Transverse colon (tissue), 4 donors: ENCODE measurements around the gene NUDC. TPM values are rescaled to one million over a fixed set of nuclear protein-coding genes. Genes with fewer than 3 reads are reported as not detected.
A peak's percentile ranks its signal among the peaks of the same experiment; 100 is the strongest.

ENCODE experiments used
- DNase-seq: peaks from one replicate; pipeline ENCODE4 v3.0.0-alpha.2; 2019
- H3K27ac ChIP-seq, 4 donors: fragments of 200-600 bp; sonication (generic); 2 replicates each; pipeline ENCODE4 v1.5.1; 2016 to 2018; ENCODE audit warnings: inconsistent platforms in 4 of 4
- H3K27me3 ChIP-seq: fragments of 200-600 bp; sonication (generic); 2 replicates; pipeline ENCODE4 v1.5.1; 2017; ENCODE audit warnings: inconsistent platforms
- H3K36me3 ChIP-seq, 4 donors: fragments of 200-600 bp; sonication (generic); 2 replicates each; pipeline ENCODE4 v1.5.1; 2017 to 2019; ENCODE audit warnings: inconsistent platforms in 4 of 4
- H3K4me1 ChIP-seq, 4 donors: fragments of 200-600 bp; sonication (generic); 2 replicates each; pipeline ENCODE4 v1.5.1; 2017 to 2020; ENCODE audit warnings: inconsistent platforms in 4 of 4
- H3K4me3 ChIP-seq, 4 donors: fragments of 200-600 bp; sonication (generic); 1 replicate in 1 of 4; 2 replicates in 3 of 4; pipeline versions ENCODE4 v1.5.1 to v1.6.1; 2017 to 2019; ENCODE audit warnings: inconsistent platforms in 4 of 4
- H3K9me3 ChIP-seq, 2 donors: fragments of 200-600 bp; sonication (generic); 2 replicates each; pipeline ENCODE4 v1.5.1; 2017 to 2019; ENCODE audit warnings: inconsistent platforms in 2 of 2
- CTCF ChIP-seq, 5 experiments: fragments of 200-600 bp in 3 of 5; fragments of 450-650 bp in 2 of 5; sonication (generic) in 3 of 5; IDR thresholded peaks; 1 replicate in 2 of 5; 2 replicates in 3 of 5; pipeline ENCODE4 v1.5.1; 2016 to 2017; ENCODE audit warnings: antibody characterized with exemption in 5 of 5, inconsistent platforms in 3 of 5, mild to moderate bottlenecking in 2 of 5, moderate library complexity in 1 of 5
- EP300 ChIP-seq: sonication (generic); formaldehyde crosslinking; IDR thresholded peaks from one replicate; pipeline ENCODE4 v1.6.1; 2017; ENCODE audit warnings: antibody characterized with exemption, low read depth
- POLR2A ChIP-seq: fragments of 450-650 bp; IDR thresholded peaks from one replicate; pipeline ENCODE4 v1.6.1; 2016; ENCODE audit warnings: antibody characterized with exemption, mild to moderate bottlenecking, moderate library complexity
- POLR2AphosphoS5 ChIP-seq, 3 donors: sonication (generic); formaldehyde crosslinking; IDR thresholded peaks; one replicate each; pipeline ENCODE4 v1.6.1; 2016; ENCODE audit warnings: antibody characterized with exemption in 3 of 3
- WGBS, 2 donors: methylation state at CpG; one replicate each; pipeline ENCODE4 v1.1.5; 2018; ENCODE audit warnings: low coverage in 1 of 2; 5-methylcytosine and 5-hydroxymethylcytosine counted together
- in situ Hi-C, 4 donors: fragments of 200-750 bp; cut with MboI; loops; one replicate each; pipeline versions ENCODE4 v1.15.0 to v1.15.1; 2017; ENCODE audit warnings: low sequenced_read_pairs in 3 of 4, low pct_ligation_motif_present in 1 of 4, low pct_unique_long_range_greater_than_20kb in 1 of 4
- intact Hi-C: fragments of 100-400 bp; cut with DNase I; formaldehyde crosslinking; loops from one replicate; pipeline ENCODE4 v1.15.1; 2023; ENCODE audit warnings: low total_unique reads
- total RNA-seq, 4 donors: library from RNA; depleted of rRNA; stranded (reverse); fragments of >200 nt; gene quantifications; one replicate each; pipeline ENCODE4 v1.1.0, GENCODE V29; 2016

Gene NUDC
- total RNA-seq, 4 donors from 2014 or later: 10.8 to 39.9 (median 27.6) TPM

- DNase-seq: no peak
- no peak for TF ChIP-seq CTCF (IDR thresholded peaks at IDR 0.05)
- no peak for TF ChIP-seq POLR2A
- TF ChIP-seq POLR2AphosphoS5 (IDR thresholded peaks at IDR 0.05): no peak
- TF ChIP-seq EP300: no peak
- Histone ChIP-seq H3K9me3 (no peaks in the 10 kb centered on the region), H3K4me1 (peaks cover 0 to 27% (median 24%) of the 10 kb centered on the region in 4 donors), H3K27me3 (no peaks in the 10 kb centered on the region), H3K27ac (peak overlapping the region; percentile 78 to 90 (median 82)), H3K36me3 (no peaks in the 10 kb centered on the region), H3K4me3 (no peak overlapping the region)
- in situ Hi-C loops (no loop called here), intact Hi-C loops (no loop called here)
- WGBS, 2 donors: 40 to 47% methylated on average over 1 to 5 of the region's 5 CpGs
These were observed 6.2 kb upstream of the NUDC start for GRCh38 chr1:26915204-26915842.

GRCh38 chr1:26921126-26921539 is 410 bp upstream of the NUDC start:
- no peaks in the 10 kb centered on the region for H3K9me3 ChIP-seq
- peak overlapping the region; percentile 85 to 94 (median 92) for H3K27ac ChIP-seq
- 0 to 18% methylated on average over 1 to 7 of the region's 7 CpGs for WGBS, 2 donors
- in situ Hi-C loops (no loop called here), intact Hi-C loops (no loop called here)
- no peaks in the 10 kb centered on the region for H3K27me3 ChIP-seq
- peaks cover 8 to 23% (median 20%) of the 10 kb centered on the region in 4 donors for H3K4me1 ChIP-seq
- DNase-seq: no peak
- TF ChIP-seq POLR2A: no peak
- no peak for TF ChIP-seq CTCF (IDR thresholded peaks at IDR 0.05)
- TF ChIP-seq POLR2AphosphoS5 (IDR thresholded peaks at IDR 0.05): no peak
- no peak for TF ChIP-seq EP300
- H3K36me3 ChIP-seq: peaks cover 0 to 13% (median 8%) of the 10 kb centered on the region in 4 donors
- peak overlapping the region in 3 of 4 donors; percentile 74 to 98 (median 77) for H3K4me3 ChIP-seq

GRCh38 chr1:26922431-26922729 is 837 bp downstream of the NUDC start:
- Histone ChIP-seq H3K4me3 (peak overlapping the region; percentile 74 to 98 (median 78)), H3K27me3 (no peaks in the 10 kb centered on the region), H3K9me3 (no peaks in the 10 kb centered on the region), H3K36me3 (peaks cover 0 to 24% (median 8%) of the 10 kb centered on the region in 4 donors), H3K4me1 (peaks cover 8 to 23% (median 20%) of the 10 kb centered on the region in 4 donors), H3K27ac (peak overlapping the region in 3 of 4 donors; percentile 85 to 94 (median 93))
- WGBS, 2 donors: 13 to 18% methylated on average over 3 to 6 of the region's 6 CpGs
- in situ Hi-C loops: no loop called here
- TF ChIP-seq CTCF (IDR thresholded peaks at IDR 0.05) (no peak), EP300 (no peak), POLR2AphosphoS5 (IDR thresholded peaks at IDR 0.05) (no peak), POLR2A (no peak)
- DNase-seq: no peak
- intact Hi-C loops: no loop called here

- H3K27me3 ChIP-seq: no peaks in the 10 kb centered on the region
- in situ Hi-C loops: no loop called here
- H3K4me3 ChIP-seq: peak overlapping the region in 1 of 4 donors; percentile 77
- intact Hi-C loops: no loop called here
- no peak for DNase-seq
- peaks cover 8 to 23% (median 20%) of the 10 kb centered on the region in 4 donors for H3K4me1 ChIP-seq
- H3K27ac ChIP-seq: no peak overlapping the region
- no peak for TF ChIP-seq POLR2A
- no peak for TF ChIP-seq POLR2AphosphoS5 (IDR thresholded peaks at IDR 0.05)
- TF ChIP-seq EP300: no peak
- no peak for TF ChIP-seq CTCF (IDR thresholded peaks at IDR 0.05)
- H3K9me3 ChIP-seq: no peaks in the 10 kb centered on the region
- peaks cover 0 to 29% (median 9%) of the 10 kb centered on the region in 4 donors for H3K36me3 ChIP-seq
- 88 to 100% methylated on average over 2 to 3 of the region's 3 CpGs for WGBS, 2 donors
These were observed 1.4 kb downstream of the NUDC start for GRCh38 chr1:26922901-26923300.
